OCI-LY7 (cell line): ENCODE data around the gene MRGPRX3. TPM values are rescaled to one million over a fixed set of nuclear protein-coding genes. Genes with fewer than 3 reads are reported as not detected.
"Not testable (repeated sequence)": the region's sequence is repeated elsewhere in the genome, so short reads cannot be mapped to it uniquely, and the experiment has no call there.

Source experiments
- BruUV-seq: library from RNA; stranded (reverse); fragments of 400-500 nt; replicated peaks from 2 replicates; lab custom pipeline; 2021; lab: Mats Ljungman, UMichigan
- CTCF ChIA-PET: fragments of 300-600 bp; sonication (Branson Sonifier 250); formaldehyde crosslinking; loops from one replicate; lab custom pipeline; 2022; ENCODE audit warnings: antibody characterized with exemption; ENCODE audit not compliant: unreplicated experiment; lab: Charles Lee
- POLR2A ChIA-PET: fragments of 300-600 bp; sonication (Branson Sonifier 250); formaldehyde crosslinking; loops from one replicate; lab custom pipeline; 2022; ENCODE audit warnings: antibody characterized with exemption; lab: Charles Lee
- DNase-seq: peaks from one replicate; pipeline ENCODE4 v3.0.0-alpha.2; 2015; ENCODE audit warnings: low spot score
- H2AFZ ChIP-seq: fragments of 200-600 bp; sonication (generic), shearing (Covaris generic); 2 replicates; pipeline ENCODE4 v1.6.1; 2014; ENCODE audit warnings: mild to moderate bottlenecking, antibody characterized with exemption, low read length, moderate library complexity
- H3K27ac ChIP-seq: fragments of 200-600 bp; sonication (generic); 2 replicates; pipeline ENCODE4 v1.5.1; 2014; ENCODE audit warnings: mixed run types, low read depth, mild to moderate bottlenecking, moderate library complexity, low read length, inconsistent platforms; ENCODE audit not compliant: poor library complexity, severe bottlenecking
- H3K36me3 ChIP-seq: fragments of 200-600 bp; sonication (generic); 2 replicates; pipeline ENCODE4 v1.6.1; 2014; ENCODE audit warnings: mild to moderate bottlenecking, antibody characterized with exemption, low read length, moderate library complexity, mixed read lengths; ENCODE audit not compliant: insufficient read depth
- H3K4me1 ChIP-seq: fragments of 200-600 bp; sonication (generic); 2 replicates; pipeline ENCODE4 v1.5.1; 2014; ENCODE audit warnings: mild to moderate bottlenecking, low read length; ENCODE audit not compliant: insufficient read depth, poor library complexity, severe bottlenecking
- H3K4me2 ChIP-seq: fragments of 200-600 bp; sonication (generic); 2 replicates; pipeline ENCODE4 v1.6.1; 2014; ENCODE audit warnings: mild to moderate bottlenecking, low read length
- H3K4me3 ChIP-seq: fragments of 200-600 bp; sonication (generic); 2 replicates; pipeline ENCODE4 v1.5.1; 2014; ENCODE audit warnings: mild to moderate bottlenecking, low read depth, low read length; ENCODE audit not compliant: poor library complexity, severe bottlenecking
- H3K79me2 ChIP-seq: fragments of 200-600 bp; sonication (generic); 2 replicates; pipeline ENCODE4 v1.6.1; 2016; ENCODE audit warnings: low read depth, mild to moderate bottlenecking, low read length, moderate library complexity, mixed read lengths; ENCODE audit not compliant: insufficient read depth
- H3K9me2 ChIP-seq: fragments of 200-600 bp; sonication (generic); 2 replicates; pipeline ENCODE4 v1.6.1; 2016; ENCODE audit warnings: mild to moderate bottlenecking, low read length, mixed read lengths; ENCODE audit not compliant: insufficient read depth
- H3K9me3 ChIP-seq: fragments of 200-600 bp; sonication (generic); 2 replicates; pipeline ENCODE4 v1.6.1; 2014; ENCODE audit warnings: mild to moderate bottlenecking, mixed run types, low read length, mixed read lengths
- H4K20me1 ChIP-seq: fragments of 200-600 bp; sonication (generic); 2 replicates; pipeline ENCODE4 v1.6.1; 2014; ENCODE audit warnings: mild to moderate bottlenecking, antibody characterized with exemption, low read length, moderate library complexity, mixed read lengths; ENCODE audit not compliant: insufficient read depth
- EZH2phosphoT487 ChIP-seq: fragments of 200-600 bp; sonication (generic); IDR thresholded peaks from 2 replicates; pipeline ENCODE4 v1.6.1; 2018; ENCODE audit warnings: low read depth, borderline replicate concordance, mild to moderate bottlenecking, mixed run types, antibody characterized with exemption, low read length, moderate library complexity, mixed read lengths
- intact Hi-C: fragments of 100-400 bp; cut with micrococcal nuclease; formaldehyde crosslinking; loops from one replicate; pipeline ENCODE4 v1.10.0; 2022; ENCODE audit not compliant: unreplicated experiment
- total RNA-seq, 2 experiments: library from RNA; depleted of rRNA in 1 of 2; stranded (reverse); fragments of >200 nt in 1 of 2; shearing (Covaris generic) in 1 of 2; gene quantifications; 2 replicates each; pipeline ENCODE4 v1.2.3, GENCODE V29; 2014 to 2022
- TF ChIP-seq, protein P1 (sequence below): fragments of 200-600 bp; sonication (generic); conservative IDR thresholded peaks from 2 replicates; pipeline ENCODE4 v1.5.1; 2014; ENCODE audit warnings: mild to moderate bottlenecking, antibody characterized with exemption, low read length, moderate library complexity, mixed read lengths

MRGPRX3 gene
- total RNA-seq, 2 experiments from 2014 or later: not detected

DNA sequence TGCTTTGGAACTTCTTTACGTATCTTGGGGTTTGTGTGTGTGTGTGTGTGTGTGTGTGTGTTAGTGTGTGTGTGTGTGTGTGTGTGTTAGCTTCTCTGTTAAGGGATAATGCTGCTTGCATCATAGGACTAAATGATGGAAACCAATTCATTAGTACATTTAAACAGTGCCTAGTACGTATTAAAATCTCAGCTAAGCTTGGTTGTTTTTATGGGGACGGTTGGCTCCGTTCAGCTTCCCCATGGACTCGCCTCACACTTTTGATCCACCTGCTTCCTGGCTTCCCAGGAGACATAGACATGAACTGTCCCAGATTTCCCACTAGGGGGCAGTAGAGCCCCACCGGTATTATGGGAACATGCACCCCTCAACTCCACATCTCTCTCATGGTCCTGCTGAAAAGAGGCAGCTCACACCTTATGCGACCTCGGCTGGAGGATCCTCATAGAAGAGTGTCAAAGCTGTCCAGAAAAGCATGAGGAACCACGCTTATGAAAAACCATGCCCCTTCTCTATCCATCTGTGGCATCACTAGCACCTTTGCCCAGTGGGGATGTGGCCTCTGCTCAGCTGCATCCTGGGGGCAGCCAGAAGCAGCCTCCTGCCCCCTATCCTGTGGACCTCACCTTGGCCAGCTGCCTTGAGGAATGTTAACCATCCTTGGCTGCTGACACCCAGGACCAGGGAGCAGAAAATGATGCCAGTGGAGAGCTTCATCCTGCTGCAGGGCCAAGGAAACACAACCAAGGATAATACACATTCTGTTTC lies 16.8 kb upstream of the MRGPRX3 start:
- Histone ChIP-seq H3K9me2 (no peaks in the 10 kb centered on the region), H2AFZ (peak overlapping the region; percentile 45; the same call in 1 of the 2 replicates), H3K36me3 (no peaks in the 10 kb centered on the region), H3K4me1 (peaks cover 8% of the 10 kb centered on the region), H3K4me2 (peak overlapping the region; percentile 17; the same call in 1 of the 2 replicates), H3K79me2 (no peaks in the 10 kb centered on the region), H3K4me3 (no peak overlapping the region), H3K9me3 (no peaks in the 10 kb centered on the region), H3K27ac (no peak overlapping the region), H4K20me1 (no peaks in the 10 kb centered on the region)
- peak; percentile 85 for DNase-seq
- TF ChIP-seq EZH2phosphoT487: no peak
- TF ChIP-seq, protein P1, sequence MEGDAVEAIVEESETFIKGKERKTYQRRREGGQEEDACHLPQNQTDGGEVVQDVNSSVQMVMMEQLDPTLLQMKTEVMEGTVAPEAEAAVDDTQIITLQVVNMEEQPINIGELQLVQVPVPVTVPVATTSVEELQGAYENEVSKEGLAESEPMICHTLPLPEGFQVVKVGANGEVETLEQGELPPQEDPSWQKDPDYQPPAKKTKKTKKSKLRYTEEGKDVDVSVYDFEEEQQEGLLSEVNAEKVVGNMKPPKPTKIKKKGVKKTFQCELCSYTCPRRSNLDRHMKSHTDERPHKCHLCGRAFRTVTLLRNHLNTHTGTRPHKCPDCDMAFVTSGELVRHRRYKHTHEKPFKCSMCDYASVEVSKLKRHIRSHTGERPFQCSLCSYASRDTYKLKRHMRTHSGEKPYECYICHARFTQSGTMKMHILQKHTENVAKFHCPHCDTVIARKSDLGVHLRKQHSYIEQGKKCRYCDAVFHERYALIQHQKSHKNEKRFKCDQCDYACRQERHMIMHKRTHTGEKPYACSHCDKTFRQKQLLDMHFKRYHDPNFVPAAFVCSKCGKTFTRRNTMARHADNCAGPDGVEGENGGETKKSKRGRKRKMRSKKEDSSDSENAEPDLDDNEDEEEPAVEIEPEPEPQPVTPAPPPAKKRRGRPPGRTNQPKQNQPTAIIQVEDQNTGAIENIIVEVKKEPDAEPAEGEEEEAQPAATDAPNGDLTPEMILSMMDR: peak; percentile 97
- ChIA-PET CTCF (interaction anchor here (0.6 to 1.5 kb wide), 10 partner anchors 9 to 650 kb away, joined by 3 to 12 read pairs (median 4); partner anchors contain the start of genes SAAL1 and SPTY2D1), POLR2A (interaction anchor here (0.6 to 1.8 kb wide), 15 partner anchors 9 to 645 kb away, joined by 3 to 8 read pairs (median 4); partner anchors contain the start of genes GTF2H1 and HPS5)
- intact Hi-C loops: loop anchor here (2.0 to 10.0 kb wide), 6 partner anchors 127 to 617 kb away; partner anchors contain the start of genes GTF2H1, HPS5, LDHA and SPTY2D1
- no TSS peak for BruUV-seq

DNA sequence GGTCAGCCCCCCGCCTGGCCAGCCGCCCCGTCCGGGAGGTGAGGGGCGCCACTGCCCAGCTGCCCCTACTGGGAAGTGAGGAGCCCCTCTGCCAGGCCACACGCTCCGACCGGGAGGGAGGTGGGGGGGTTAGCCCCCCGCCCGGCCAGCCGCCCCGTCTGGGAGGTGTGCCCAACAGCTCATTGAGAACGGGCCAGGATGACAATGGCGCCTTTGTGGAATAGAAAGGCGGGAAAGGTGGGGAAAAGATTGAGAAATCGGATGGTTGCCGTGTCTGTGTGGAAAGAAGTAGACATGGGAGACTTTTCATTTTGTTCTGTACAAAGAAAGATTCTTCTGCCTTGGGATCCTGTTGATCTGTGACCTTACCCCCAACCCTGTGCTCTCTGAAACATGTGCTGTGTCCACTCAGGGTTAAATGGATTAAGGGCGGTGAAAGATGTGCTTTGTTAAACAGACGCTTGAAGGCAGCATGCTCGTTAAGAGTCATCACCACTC lies 11.0 kb upstream of the MRGPRX3 start:
- H3K4me2 ChIP-seq, BruUV-seq, POLR2A ChIA-PET, H3K36me3 ChIP-seq, H4K20me1 ChIP-seq, H3K9me2 ChIP-seq, DNase-seq, H2AFZ ChIP-seq, H3K4me1 ChIP-seq, H3K4me3 ChIP-seq, CTCF ChIA-PET, H3K79me2 ChIP-seq, H3K9me3 ChIP-seq, H3K27ac ChIP-seq, intact Hi-C loops: not testable (repeated sequence)

- CTCF ChIA-PET, POLR2A ChIA-PET, intact Hi-C loops: not testable (repeated sequence)
Measured at GRCh38 chr11:18131115-18131514, 1.3 kb upstream of the MRGPRX3 start.

More at GRCh38 chr11:18131115-18131514, 1.3 kb upstream of the MRGPRX3 start:
- H3K9me2 ChIP-seq, H3K27ac ChIP-seq, H2AFZ ChIP-seq, H4K20me1 ChIP-seq, BruUV-seq, H3K79me2 ChIP-seq, DNase-seq, H3K4me1 ChIP-seq, H3K4me2 ChIP-seq, H3K4me3 ChIP-seq, H3K36me3 ChIP-seq, H3K9me3 ChIP-seq: not testable (repeated sequence)
